Measurements from ENCODE around the gene XPC. TPM values are rescaled to one million over a fixed set of nuclear protein-coding genes. Genes with fewer than 3 reads are reported as not detected.

XPC gene
- total and polyA plus RNA-seq, 2 of the 8 experiments (the other 6 are each of a cell fraction or from before 2014, with no cell fraction given) = 8.8 to 27.3 TPM

GRCh38 chr3:14150078-14150477 is 28.3 kb downstream of the XPC start:
- H3K9ac ChIP-seq (replicated peaks in 1 of 4; ENCODE audit: extremely low read depth in 1 of 4, low read depth in 3 of 4, low read length in 3 of 4) = no peak overlapping the region
- H3K56ac ChIP-seq (replicated peaks; ENCODE audit: insufficient read length, low read depth, low read length) = no peak overlapping the region
- H4K8ac ChIP-seq (ENCODE audit: extremely low read depth, insufficient read depth, low read length) = no peak overlapping the region
- H3K9me3 ChIP-seq (ENCODE audit: insufficient read depth in 2 of 2, low read depth in 1 of 2, low read length in 1 of 2) = no peaks in the 10 kb centered on the region
- no peak for FAIRE-seq
- ChIA-PET CTCF (ENCODE audit: partially characterized antibody) (interaction anchor here (0.5 to 3.6 kb wide), 12 partner anchors 7 to 374 kb away, joined by 3 to 24 read pairs (median 4); partner anchors contain the start of genes CHCHD4 and TMEM43), POLR2A (ENCODE audit: partially characterized antibody) (interaction anchor here (1.3 to 3.1 kb wide), 4 partner anchors 13 to 28 kb away, joined by 3 to 17 read pairs (median 5); partner anchors contain the start of genes CHCHD4, LSM3, TMEM43 and XPC)
- 97% methylated on average over 9 of the region's 9 CpGs; no CpG with 5 or more reads in 1 of the 2 experiments for WGBS, 2 experiments (ENCODE audit: extremely low coverage in 1 of 2, insufficient coverage in 1 of 2, insufficient read length in 1 of 2, insufficient replicate concordance in 2 of 2, low coverage in 1 of 2, low lambda C conversion rate in 2 of 2, missing lambda C conversion rate in 1 of 2)
- H2AK5ac ChIP-seq (ENCODE audit: low read depth, low read length) = no peak overlapping the region
- no peaks in the 10 kb centered on the region for H3K79me1 ChIP-seq (ENCODE audit: low read depth, low read length)
- no peaks in the 10 kb centered on the region for H3K27me3 ChIP-seq (replicated peaks in 1 of 4; ENCODE audit: control insufficient read depth in 3 of 4, extremely low read depth in 1 of 4, insufficient read depth in 3 of 4, low read length in 3 of 4)
- H3K4me3 ChIP-seq (ENCODE audit: extremely low read depth in 1 of 4, insufficient read depth in 2 of 4, low read depth in 3 of 4, low read length in 4 of 4) = no peak overlapping the region
- H3K14ac ChIP-seq (ENCODE audit: insufficient read length) = no peak overlapping the region
- peaks cover 0 to 17% (median 10%) of the 10 kb centered on the region in 4 experiments; a peak in 6 of 8 replicates for H3K36me3 ChIP-seq (ENCODE audit: control insufficient read depth in 2 of 4, insufficient read depth in 4 of 4, low read length in 3 of 4)
- peaks cover 0 to 14% (median 9%) of the 10 kb centered on the region in 4 experiments; a peak in 6 of 7 replicates for H3K4me1 ChIP-seq (replicated peaks in 1 of 4; ENCODE audit: control insufficient read depth in 3 of 4, insufficient read depth in 4 of 4, low read length in 3 of 4)
- no peak overlapping the region for H3K4ac ChIP-seq (replicated peaks; ENCODE audit: insufficient read length, low read depth, low read length)
- no peak overlapping the region for H2BK20ac ChIP-seq (ENCODE audit: low read length)
- H2AFZ ChIP-seq (ENCODE audit: low read length) = no peak overlapping the region
- H2BK12ac ChIP-seq (ENCODE audit: low read depth, low read length) = no peak overlapping the region
- no peaks in the 10 kb centered on the region for H3K79me2 ChIP-seq (ENCODE audit: control insufficient read depth in 1 of 2, insufficient read depth in 2 of 2, low read length in 2 of 2)
- no peak overlapping the region for H2BK120ac ChIP-seq (replicated peaks; ENCODE audit: low read depth, low read length)
- no peak overlapping the region for H2BK5ac ChIP-seq (ENCODE audit: low read depth, low read length)
- H4K91ac ChIP-seq (replicated peaks; ENCODE audit: insufficient read length, low read length) = no peak overlapping the region
- no peak overlapping the region for H3K27ac ChIP-seq (ENCODE audit: low read depth, low read length)
- no peak overlapping the region for H4K5ac ChIP-seq (ENCODE audit: insufficient read length, low read depth, low read length)
- no peak overlapping the region for H3K23ac ChIP-seq (ENCODE audit: insufficient read length)
- H2BK15ac ChIP-seq (ENCODE audit: low read length) = no peak overlapping the region
- no peak overlapping the region for H3K4me2 ChIP-seq (ENCODE audit: insufficient read depth in 1 of 2, low read depth in 2 of 2, low read length in 2 of 2)
- H3K23me2 ChIP-seq (ENCODE audit: low read depth, low read length) = no peaks in the 10 kb centered on the region; the same call in 1 of the 2 replicates
- DNase-seq (ENCODE audit: low read depth in 1 of 2, low spot score in 2 of 2) = no peak
- TF ChIP-seq RBBP5 (IDR thresholded peaks at IDR 0.05; ENCODE audit: borderline replicate concordance, low read depth, low read length) (no peak), CTBP2 (IDR thresholded peaks at IDR 0.05; ENCODE audit: borderline replicate concordance, insufficient read depth, insufficient read length, low read length) (no peak), MAFK (IDR thresholded peaks at IDR 0.05; ENCODE audit: low read depth, low read length) (no peak)
- H4K20me1 ChIP-seq (replicated peaks in 1 of 2; ENCODE audit: control insufficient read depth in 1 of 2, insufficient read depth in 2 of 2, low read length in 2 of 2) = peaks cover 7 to 8% of the 10 kb centered on the region in 2 experiments
- H3K18ac ChIP-seq (ENCODE audit: extremely low read depth, low read length) = no peak overlapping the region

Measured in H1 (cell line).